ENCODE measurements around the gene FRMD4B. TPM values are rescaled to one million over a fixed set of nuclear protein-coding genes. Genes with fewer than 3 reads are reported as not detected.

The FRMD4B gene
- total and polyA plus RNA-seq, 2 donors (not counting 3 experiments of a cell fraction or from before 2014, with no cell fraction given) = 66.4 to 89.7 TPM

DNA sequence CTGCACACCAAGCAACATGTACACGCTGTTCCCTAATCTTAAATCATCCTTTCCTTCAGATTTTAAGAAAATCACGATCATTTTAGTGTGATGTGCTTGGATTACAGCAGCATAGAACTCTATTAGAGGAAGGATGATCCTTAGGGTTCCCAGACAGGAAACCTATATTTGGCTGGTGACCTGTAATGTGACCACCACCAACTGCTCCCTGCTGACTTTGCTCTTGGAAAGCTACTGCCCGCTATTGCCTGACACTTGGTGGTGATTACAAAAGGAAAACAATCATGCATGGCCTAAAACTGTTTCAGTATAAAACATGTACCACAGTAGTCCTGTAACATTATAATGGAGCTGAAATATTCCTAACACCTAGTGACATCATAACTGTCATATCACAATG lies 236.3 kb downstream of the FRMD4B start:
- FAIRE-seq = no peak
- Histone ChIP-seq H3K9ac (replicated peaks; ENCODE audit: extremely low read depth, insufficient read depth, low read length) (no peak overlapping the region), H3K36me3 (ENCODE audit: control insufficient read depth in 2 of 2, extremely low read depth in 1 of 2, insufficient read depth in 2 of 2, low read length in 2 of 2) (no peaks in the 10 kb centered on the region), H3K79me2 (ENCODE audit: control insufficient read depth, insufficient read depth, low read length) (no peaks in the 10 kb centered on the region), H4K20me1 (replicated peaks; ENCODE audit: control insufficient read depth, extremely low read depth, insufficient read depth, low read length) (no peaks in the 10 kb centered on the region), H2AFZ (ENCODE audit: low read depth, low read length) (no peak overlapping the region), H3K4me1 (ENCODE audit: control insufficient read depth, extremely low read depth, insufficient read depth, low read length) (no peaks in the 10 kb centered on the region), H3K27ac (ENCODE audit: insufficient read depth, low read depth, low read length) (no peak overlapping the region), H3K4me3 (replicated peaks in 1 of 3; ENCODE audit: insufficient read depth in 1 of 3, low read depth in 1 of 3, low read length in 3 of 3) (no peak overlapping the region), H3K9me1 (replicated peaks; ENCODE audit: control insufficient read depth, extremely low read depth, insufficient read depth, low read length) (no peaks in the 10 kb centered on the region), H3K27me3 (ENCODE audit: control insufficient read depth in 2 of 2, insufficient read depth in 2 of 2, low read length in 2 of 2) (peaks cover 0 to 12% of the 10 kb centered on the region in 2 experiments), H3K4me2 (ENCODE audit: insufficient read depth, low read length) (no peak overlapping the region), H3K9me3 (replicated peaks; ENCODE audit: control insufficient read depth, insufficient read depth, low read length) (no peaks in the 10 kb centered on the region)
- no TSS peak for BruUV-seq (replicated peaks)
- intact Hi-C loops (cut with micrococcal nuclease) (no loop called here), dilution Hi-C loops (cut with MboI; ENCODE audit: extremely low pct_ligation_motif_present, low sequenced_read_pairs) (no loop called here)
- ChIA-PET POLR2A (no interaction called here), CTCF (interaction anchor here (0.9 kb wide), 1 partner anchor 9 kb away, joined by 3 read pairs; no protein-coding TSS in a partner anchor)
- DNase-seq (ENCODE audit: low read depth, low spot score) = no peak
- TF ChIP-seq POLR2A (IDR thresholded peaks at IDR 0.05; ENCODE audit: low read depth, low read length) (no peak), FOS (IDR thresholded peaks at IDR 0.05; ENCODE audit: borderline replicate concordance, insufficient read depth, low read length) (no peak), GATA2 (IDR thresholded peaks at IDR 0.05; ENCODE audit: insufficient read depth, insufficient read length, low read depth, low read length) (no peak), POLR2AphosphoS5 (IDR thresholded peaks at IDR 0.05; ENCODE audit: insufficient read depth, low read depth, low read length) (no peak), CTCF (IDR thresholded peaks at IDR 0.05; ENCODE audit: extremely low read depth in 1 of 2, insufficient read depth in 1 of 2, low read depth in 1 of 2, low read length in 2 of 2) (no peak), EZH2 (IDR thresholded peaks at IDR 0.05; ENCODE audit: borderline replicate concordance, low read depth, low read length, severe bottlenecking) (no peak), MYC (IDR thresholded peaks at IDR 0.05; ENCODE audit: low read depth, low read length) (no peak), MAX (IDR thresholded peaks at IDR 0.05; ENCODE audit: insufficient read depth, insufficient read length) (no peak), JUN (IDR thresholded peaks at IDR 0.05; ENCODE audit: borderline replicate concordance, insufficient read depth, insufficient read length, low read depth) (no peak)

All from endothelial cell of umbilical vein (primary cell).